Activated CD8-positive, alpha-beta T cell treated with anti-CD3 and anti-CD28 coated beads for 36 hours (primary cell): Measurements from ENCODE around the gene BICD1. TPM values are rescaled to one million over a fixed set of nuclear protein-coding genes. Genes with fewer than 3 reads are reported as not detected.

Experiments
- ATAC-seq: fragments of 200-7000 bp; cut with Tn5 transposase; one replicate; pipeline ENCODE4 v1.10.0; 2021; ENCODE audit warnings: mild to moderate bottlenecking, moderate library complexity
- CTCF ChIA-PET: fragments of 350-600 bp; sonication (Branson Sonifier 250); formaldehyde crosslinking; loops from one replicate; lab custom pipeline; 2021; ENCODE audit warnings: antibody characterized with exemption; lab: Charles Lee
- POLR2A ChIA-PET: fragments of 350-600 bp; sonication (Branson Sonifier 250); formaldehyde crosslinking; loops from one replicate; lab custom pipeline; 2021; ENCODE audit warnings: antibody characterized with exemption; lab: Charles Lee
- DNase-seq: peaks from one replicate; pipeline ENCODE4 v3.0.0-alpha.2; 2020
- H3K27ac Mint-ChIP-seq: one replicate; pipeline ENCODE4 v1.8.0; 2021; ENCODE audit warnings: mild to moderate bottlenecking, mixed read lengths
- H3K27me3 Mint-ChIP-seq: one replicate; pipeline ENCODE4 v1.8.0; 2021; ENCODE audit warnings: mixed read lengths
- H3K36me3 Mint-ChIP-seq: one replicate; pipeline ENCODE4 v1.8.0; 2021; ENCODE audit warnings: low read depth, mixed read lengths
- H3K4me1 Mint-ChIP-seq: one replicate; pipeline ENCODE4 v1.8.0; 2021; ENCODE audit warnings: low read depth, mixed read lengths
- H3K4me3 Mint-ChIP-seq: one replicate; pipeline ENCODE4 v1.8.0; 2021; ENCODE audit warnings: mild to moderate bottlenecking, moderate library complexity, mixed read lengths
- H3K9me3 Mint-ChIP-seq: one replicate; pipeline ENCODE4 v1.8.0; 2021; ENCODE audit warnings: mixed read lengths
- CTCF ChIP-seq: fragments of 200-600 bp; IDR thresholded peaks from one replicate; pipeline ENCODE4 v1.8.0; 2022; ENCODE audit warnings: antibody characterized with exemption, mild to moderate bottlenecking
- intact Hi-C: fragments of 100-400 bp; cut with micrococcal nuclease; formaldehyde crosslinking; loops from one replicate; pipeline ENCODE4 v1.10.0; 2022
- total RNA-seq, 2 experiments: library from RNA; stranded (reverse); gene quantifications; one replicate each; pipeline ENCODE4 v1.2.3, GENCODE V29; 2021

The BICD1 gene
- total RNA-seq, 2 experiments from 2014 or later, result 12.5 to 13.2 TPM

GRCh38 chr12:32397696-32398095, 291.0 kb downstream of the BICD1 start:
- DNase-seq (no peak), ATAC-seq (no peak)
- Mint-ChIP-seq H3K27me3 (peaks cover 31% of the 10 kb centered on the region), H3K9me3 (no peaks in the 10 kb centered on the region), H3K36me3 (no peaks in the 10 kb centered on the region), H3K27ac (no peak overlapping the region), H3K4me1 (peaks cover 2% of the 10 kb centered on the region), H3K4me3 (no peak overlapping the region)
- CTCF ChIA-PET, result interaction anchor here (0.9 kb wide), 1 partner anchor 25 kb away, joined by 3 read pairs; no protein-coding TSS in a partner anchor
- intact Hi-C loops, result no loop called here
- no peak for TF ChIP-seq CTCF
- POLR2A ChIA-PET, result interaction anchor here (0.6 kb wide), 1 partner anchor 21 kb away, joined by 3 read pairs; no protein-coding TSS in a partner anchor

DNA sequence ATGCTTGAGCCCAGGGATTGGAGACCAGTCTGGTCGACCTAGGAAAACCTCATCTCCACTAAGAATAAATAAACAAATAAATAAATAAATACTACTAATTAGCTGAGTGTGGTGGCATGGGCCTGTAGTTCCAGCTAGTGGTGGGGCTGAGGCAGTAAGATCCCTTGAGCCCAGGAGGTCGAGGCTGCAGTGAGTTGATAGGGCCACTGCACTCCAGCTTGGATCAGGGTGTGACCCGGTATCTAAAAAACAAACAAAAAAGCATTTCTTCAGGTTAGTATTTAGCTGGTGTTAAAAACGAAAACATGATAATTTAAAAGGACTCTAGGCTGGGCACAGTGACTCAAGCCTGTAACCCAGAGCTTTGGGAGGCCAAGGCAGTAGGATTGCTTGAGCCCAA, 291.5 kb downstream of the BICD1 start:
- no peak for ATAC-seq
- intact Hi-C loops, result no loop called here
- ChIA-PET CTCF (interaction anchor here (0.9 to 1.5 kb wide), 3 partner anchors 9 to 93 kb away, joined by 3 read pairs; no protein-coding TSS in a partner anchor), POLR2A (interaction anchor here (0.6 kb wide), 1 partner anchor 21 kb away, joined by 3 read pairs; no protein-coding TSS in a partner anchor)
- Mint-ChIP-seq H3K4me1 (peaks cover 2% of the 10 kb centered on the region), H3K36me3 (no peaks in the 10 kb centered on the region), H3K27ac (no peak overlapping the region), H3K27me3 (peaks cover 32% of the 10 kb centered on the region), H3K4me3 (no peak overlapping the region), H3K9me3 (no peaks in the 10 kb centered on the region)
- no peak for TF ChIP-seq CTCF
- no peak for DNase-seq

GRCh38 chr12:32398816-32399369, 292.2 kb downstream of the BICD1 start:
- H3K27me3 Mint-ChIP-seq, result peaks cover 34% of the 10 kb centered on the region
- no peak overlapping the region for H3K27ac Mint-ChIP-seq
- TF ChIP-seq CTCF, result no peak
- H3K4me1 Mint-ChIP-seq, result peaks cover 2% of the 10 kb centered on the region
- intact Hi-C loops, result no loop called here
- POLR2A ChIA-PET, result no interaction called here
- H3K36me3 Mint-ChIP-seq, result no peaks in the 10 kb centered on the region
- DNase-seq (no peak), ATAC-seq (no peak)
- H3K4me3 Mint-ChIP-seq, result peak overlapping the region; percentile 80
- CTCF ChIA-PET, result interaction anchor here (1.0 to 1.5 kb wide), 3 partner anchors 10 to 93 kb away, joined by 3 read pairs; no protein-coding TSS in a partner anchor
- H3K9me3 Mint-ChIP-seq, result no peaks in the 10 kb centered on the region

DNA sequence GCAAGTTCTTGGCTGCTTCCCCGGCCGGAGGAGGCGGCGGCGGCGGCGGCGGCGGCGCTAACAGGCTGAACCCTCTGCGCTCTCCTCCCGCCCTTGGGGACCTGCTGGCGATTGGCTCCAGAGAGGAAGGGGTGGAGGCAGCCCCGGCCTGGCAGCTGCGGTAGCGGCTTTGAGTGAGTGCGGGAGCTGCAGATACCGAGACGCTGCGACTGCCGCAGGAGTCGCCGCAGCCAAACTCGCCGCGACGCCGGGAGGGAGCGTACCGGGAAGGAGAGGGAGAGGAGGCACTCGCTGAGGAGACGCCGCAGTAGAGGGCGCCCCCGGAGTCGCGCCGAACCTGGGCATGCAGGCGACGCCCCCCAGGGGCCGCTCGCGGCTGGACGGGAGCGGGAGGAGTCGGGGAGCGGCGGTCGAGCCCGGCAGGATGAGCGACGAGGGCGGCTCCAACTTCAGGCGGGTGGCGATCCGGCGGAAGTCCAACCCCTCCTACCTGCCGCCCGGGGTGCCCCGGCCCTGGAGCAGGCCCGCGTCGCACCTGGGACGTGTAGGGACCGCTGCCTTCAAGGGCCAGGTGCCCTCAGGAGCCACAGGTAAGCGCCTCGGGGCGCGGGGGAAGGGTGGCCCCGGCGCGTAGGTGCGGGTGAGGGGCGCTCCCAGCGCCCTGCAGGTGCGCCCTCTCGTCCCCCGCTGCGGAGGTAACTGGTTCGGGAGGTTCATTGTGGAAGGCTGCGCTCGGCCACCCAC, 292.9 kb downstream of the BICD1 start, which contains the start of gene FGD4:
Gene FGD4, plus strand, starts transcription at position 189 of the 744 bp plus-strand sequence.
- DNase-seq (peak; percentile 73), ATAC-seq (peak; percentile 96)
- CTCF ChIA-PET, result interaction anchor here (0.8 to 1.5 kb wide), 4 partner anchors 11 to 273 kb away, joined by 3 read pairs; no protein-coding TSS in a partner anchor
- Mint-ChIP-seq H3K27ac (no peak within 1 kb of the TSS), H3K4me3 (peak within 1 kb of the TSS; percentile 80), H3K9me3 (no peaks in the 10 kb centered on the region), H3K27me3 (peaks cover 36% of the 10 kb centered on the region), H3K36me3 (no peaks in the 10 kb centered on the region), H3K4me1 (peaks cover 2% of the 10 kb centered on the region)
- POLR2A ChIA-PET, result no interaction called here
- TF ChIP-seq CTCF, result peak; percentile 42
- intact Hi-C loops, result no loop called here
